ENCODE measurements around the gene TNRC6B. TPM values are rescaled to one million over a fixed set of nuclear protein-coding genes. Genes with fewer than 3 reads are reported as not detected.
A peak's percentile ranks its signal among the peaks of the same experiment; 100 is the strongest.

The TNRC6B gene
- 53.5 and 58.1 TPM in 2 replicates for total RNA-seq (2021)
- long read RNA-seq, full-length matches to known transcripts: 15 of 73 reads
- long read RNA-seq, partial matches to known transcripts: 20 of 73 reads
- long read RNA-seq, other reads (novel, unspliced or antisense): 38 of 73 reads

- Mint-ChIP-seq H3K4me3 (peak within 1 kb of the TSS; percentile 92), H3K27me3 (ENCODE audit: low read depth) (no peaks in the 10 kb centered on the region), H3K4me1 (peaks cover 50 to 51% of the 10 kb centered on the region in 2 experiments), H3K9me3 (no peaks in the 10 kb centered on the region; a peak in 1 of 5 replicates), H3K36me3 (ENCODE audit: insufficient read depth in 1 of 3, low read depth in 3 of 3) (peaks cover 0 to 4% (median 2%) of the 10 kb centered on the region in 3 experiments; a peak in 3 of 7 replicates), H3K27ac (peak within 1 kb of the TSS; percentile 96 to 99 (median 98))
- H3K9me3 ChIP-seq (ENCODE audit: control insufficient read depth, low read depth, low read length): no peaks in the 10 kb centered on the region
- no peak within 1 kb of the TSS for H2BK15ac ChIP-seq (ENCODE audit: low read depth, low read length)
- H3K79me1 ChIP-seq (ENCODE audit: insufficient read depth, low read depth, low read length, poor library complexity, severe bottlenecking): peaks cover 3% of the 10 kb centered on the region
- H2BK12ac ChIP-seq (ENCODE audit: insufficient read length, low read depth, low read length): no peak within 1 kb of the TSS
- peak within 1 kb of the TSS; percentile 84 for H3K4me2 ChIP-seq (ENCODE audit: insufficient read depth, insufficient read length, low read length)
- peak within 1 kb of the TSS; percentile 99 for H3K9ac ChIP-seq (ENCODE audit: extremely low read depth, insufficient read length, low read length)
- no peak within 1 kb of the TSS for H4K91ac ChIP-seq (ENCODE audit: insufficient read length, low read depth, low read length)
- peak within 1 kb of the TSS; percentile 73 for H2BK5ac ChIP-seq (ENCODE audit: insufficient read length, low read length)
- no peak within 1 kb of the TSS for H4K8ac ChIP-seq (replicated peaks; ENCODE audit: insufficient read length, low read depth, low read length)
- peak within 1 kb of the TSS; percentile 78 for H2BK20ac ChIP-seq (ENCODE audit: low read depth, low read length, poor library complexity, severe bottlenecking)
- H3K79me2 ChIP-seq (ENCODE audit: insufficient read depth, low read length): peaks cover 36% of the 10 kb centered on the region
- H4K20me1 ChIP-seq (ENCODE audit: control insufficient read depth, insufficient read depth, insufficient read length): no peaks in the 10 kb centered on the region
- peak within 1 kb of the TSS; percentile 9 for H2AK5ac ChIP-seq (ENCODE audit: insufficient read length, low read length)
- H4K5ac ChIP-seq (ENCODE audit: insufficient read length, low read depth, low read length): peak within 1 kb of the TSS; percentile 4
- WGBS (ENCODE audit: extremely low coverage, insufficient read length, low lambda C conversion rate): no CpG with 5 or more reads among the region's 10 CpGs
- H2BK120ac ChIP-seq (ENCODE audit: low read depth, low read length, poor library complexity, severe bottlenecking): peak within 1 kb of the TSS; percentile 98
- peak within 1 kb of the TSS; percentile 76; the same call in 1 of the 2 replicates for H3K4ac ChIP-seq (ENCODE audit: low read depth, low read length)
- H3K18ac ChIP-seq (ENCODE audit: insufficient read length, low read depth, low read length): peak within 1 kb of the TSS; percentile 87
- peak within 1 kb of the TSS; percentile 96 for H3T11ph ChIP-seq (ENCODE audit: low read length)
- H3K27me3 ChIP-seq (ENCODE audit: insufficient read depth, low read length): no peaks in the 10 kb centered on the region
- H3K14ac ChIP-seq (ENCODE audit: insufficient read depth, low read length): peak within 1 kb of the TSS; percentile 54; the same call in 1 of the 2 replicates
- H3K27ac ChIP-seq (ENCODE audit: insufficient read length, low read depth, low read length): peak within 1 kb of the TSS; percentile 85
- peaks cover 12% of the 10 kb centered on the region for H3K23me2 ChIP-seq (ENCODE audit: insufficient read length, low read depth, low read length, poor library complexity, severe bottlenecking)
- no peak within 1 kb of the TSS for H3K23ac ChIP-seq (ENCODE audit: insufficient read length, low read depth, low read length)
- peak; percentile 86 for DNase-seq
- H3K4me1 ChIP-seq (ENCODE audit: insufficient read depth, low read length): peaks cover 13% of the 10 kb centered on the region; the same call in 1 of the 2 replicates
- TF ChIP-seq CTCF (conservative IDR thresholded peaks at IDR 0.05): no peak
- peak within 1 kb of the TSS; percentile 71 for H2AFZ ChIP-seq (ENCODE audit: low read length)
- H3K56ac ChIP-seq (ENCODE audit: insufficient read length, low read depth, low read length): no peak within 1 kb of the TSS
These were observed at the start of gene TNRC6B for GRCh38 chr22:40177738-40178416. TSS of gene TNRC6B (plus strand) at chr22:40177925. CDS start at chr22:40178136, 211 bp downstream.

All from H9 (cell line).